DND-41 (cell line): Measurements from ENCODE around the gene STK24.

ENCODE experiments used
- ATAC-seq: fragments of 200-7000 bp; cut with Tn5 transposase; 3 replicates; pipeline ENCODE4 v1.9.1; 2021; ENCODE audit warnings: low read depth; ENCODE audit not compliant: insufficient read depth
- DNase-seq: peaks from one replicate; pipeline ENCODE4 v3.0.0-alpha.2; 2020
- H2AFZ ChIP-seq: 2 replicates; pipeline ENCODE4 v1.6.0; 2012; ENCODE audit warnings: low read depth, low read length
- H3K27ac ChIP-seq: 2 replicates; pipeline ENCODE4 v1.5.1; 2012; ENCODE audit warnings: low read length, inconsistent platforms
- H3K27me3 ChIP-seq: fragments of 200-600 bp; sonication (generic); 2 replicates; pipeline ENCODE4 v1.6.0; 2012; ENCODE audit warnings: low read length, mild to moderate bottlenecking, inconsistent platforms; ENCODE audit not compliant: insufficient read depth, poor library complexity
- H3K36me3 ChIP-seq: 2 replicates; pipeline ENCODE4 v1.5.1; 2012; ENCODE audit warnings: low read length, inconsistent platforms; ENCODE audit not compliant: insufficient read depth
- H3K4me1 ChIP-seq: 2 replicates; pipeline ENCODE4 v1.5.1; 2012; ENCODE audit warnings: mild to moderate bottlenecking, low read length; ENCODE audit not compliant: insufficient read depth
- H3K4me2 ChIP-seq: 2 replicates; pipeline ENCODE4 v1.6.0; 2012; ENCODE audit warnings: mild to moderate bottlenecking, moderate library complexity, low read length, inconsistent platforms; ENCODE audit not compliant: insufficient read depth
- H3K4me3 ChIP-seq, 2 experiments: fragments of 200-600 bp in 1 of 2; shearing (Covaris generic) in 1 of 2; 2 replicates each; pipeline ENCODE4 v1.5.1; 2012 to 2016; ENCODE audit warnings: inconsistent platforms in 2 of 2, low read length in 2 of 2, mild to moderate bottlenecking in 2 of 2, low read depth in 1 of 2, moderate library complexity in 1 of 2
- H3K79me2 ChIP-seq: 2 replicates; pipeline ENCODE4 v1.6.0; 2012; ENCODE audit warnings: low read length, inconsistent platforms; ENCODE audit not compliant: insufficient read depth
- H3K9ac ChIP-seq: 2 replicates; pipeline ENCODE4 v1.6.0; 2012; ENCODE audit warnings: low read depth, mild to moderate bottlenecking, inconsistent platforms, low read length, moderate library complexity
- H3K9me3 ChIP-seq: 2 replicates; pipeline ENCODE4 v1.5.1; 2012; ENCODE audit warnings: low read length, moderate library complexity, mild to moderate bottlenecking, inconsistent platforms; ENCODE audit not compliant: insufficient read depth, severe bottlenecking
- H4K20me1 ChIP-seq: 2 replicates; pipeline ENCODE4 v1.6.0; 2012; ENCODE audit warnings: low read length; ENCODE audit not compliant: insufficient read depth
- EZH2 ChIP-seq: IDR thresholded peaks from 3 replicates; pipeline ENCODE4 v1.6.1; 2012; ENCODE audit warnings: borderline replicate concordance, low read depth, mild to moderate bottlenecking, moderate library complexity, low read length, inconsistent platforms; ENCODE audit not compliant: severe bottlenecking
- TF ChIP-seq, protein P1 (sequence below): IDR thresholded peaks from 2 replicates; pipeline ENCODE4 v1.5.1; 2012; ENCODE audit warnings: borderline replicate concordance, low read length, moderate library complexity, mild to moderate bottlenecking; ENCODE audit not compliant: poor library complexity, severe bottlenecking; ENCODE audit errors: extremely low read depth

STK24 gene

DNA sequence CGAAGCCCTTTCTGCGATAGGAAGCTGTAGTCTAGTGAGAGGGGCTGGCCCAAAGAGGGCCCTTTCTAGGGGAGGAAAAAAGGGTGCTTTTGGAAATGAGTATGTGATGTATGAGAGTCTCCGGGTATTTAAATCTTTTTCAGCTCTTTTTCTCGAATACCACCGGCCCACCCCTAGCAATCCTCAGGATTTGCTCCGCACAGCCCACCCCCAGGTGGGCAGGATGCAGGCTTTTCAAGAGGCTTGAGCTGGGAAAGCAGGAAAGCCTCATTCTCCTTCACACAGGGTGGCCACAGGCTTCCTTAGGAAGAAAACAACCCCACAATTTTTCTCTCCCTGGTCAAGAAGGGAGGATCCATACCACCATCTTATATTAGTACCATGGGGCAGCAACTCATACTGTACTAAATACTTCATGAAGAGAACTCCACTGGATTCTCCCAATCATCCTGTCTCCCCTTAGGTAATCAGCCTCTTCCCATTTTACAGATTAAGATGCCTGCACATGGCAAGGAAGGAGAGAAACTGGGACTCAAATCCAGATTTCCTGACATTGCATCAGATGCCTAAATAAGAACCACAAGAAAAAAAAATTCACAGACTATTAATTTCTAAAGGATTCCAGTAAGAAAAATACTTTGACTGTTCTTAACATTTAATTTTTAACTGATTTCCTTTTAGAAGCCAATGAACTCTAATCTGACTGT lies 84.4 kb downstream of the STK24 start:
- ATAC-seq (no peak), DNase-seq (no peak)
- no peak overlapping the region for H3K4me2 ChIP-seq
- TF ChIP-seq, protein P1, sequence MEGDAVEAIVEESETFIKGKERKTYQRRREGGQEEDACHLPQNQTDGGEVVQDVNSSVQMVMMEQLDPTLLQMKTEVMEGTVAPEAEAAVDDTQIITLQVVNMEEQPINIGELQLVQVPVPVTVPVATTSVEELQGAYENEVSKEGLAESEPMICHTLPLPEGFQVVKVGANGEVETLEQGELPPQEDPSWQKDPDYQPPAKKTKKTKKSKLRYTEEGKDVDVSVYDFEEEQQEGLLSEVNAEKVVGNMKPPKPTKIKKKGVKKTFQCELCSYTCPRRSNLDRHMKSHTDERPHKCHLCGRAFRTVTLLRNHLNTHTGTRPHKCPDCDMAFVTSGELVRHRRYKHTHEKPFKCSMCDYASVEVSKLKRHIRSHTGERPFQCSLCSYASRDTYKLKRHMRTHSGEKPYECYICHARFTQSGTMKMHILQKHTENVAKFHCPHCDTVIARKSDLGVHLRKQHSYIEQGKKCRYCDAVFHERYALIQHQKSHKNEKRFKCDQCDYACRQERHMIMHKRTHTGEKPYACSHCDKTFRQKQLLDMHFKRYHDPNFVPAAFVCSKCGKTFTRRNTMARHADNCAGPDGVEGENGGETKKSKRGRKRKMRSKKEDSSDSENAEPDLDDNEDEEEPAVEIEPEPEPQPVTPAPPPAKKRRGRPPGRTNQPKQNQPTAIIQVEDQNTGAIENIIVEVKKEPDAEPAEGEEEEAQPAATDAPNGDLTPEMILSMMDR = no peak
- no peak for TF ChIP-seq EZH2
- no peak overlapping the region for H3K27ac ChIP-seq
- peaks cover 79% of the 10 kb centered on the region for H4K20me1 ChIP-seq
- no peaks in the 10 kb centered on the region; the same call in 1 of the 2 replicates for H3K4me1 ChIP-seq
- H3K9me3 ChIP-seq = no peaks in the 10 kb centered on the region
- H3K9ac ChIP-seq = no peak overlapping the region
- peaks cover 93% of the 10 kb centered on the region for H3K79me2 ChIP-seq
- no peak overlapping the region for H3K4me3 ChIP-seq
- H2AFZ ChIP-seq = no peak overlapping the region
- H3K36me3 ChIP-seq = peaks cover 14% of the 10 kb centered on the region
- no peaks in the 10 kb centered on the region for H3K27me3 ChIP-seq

DNA sequence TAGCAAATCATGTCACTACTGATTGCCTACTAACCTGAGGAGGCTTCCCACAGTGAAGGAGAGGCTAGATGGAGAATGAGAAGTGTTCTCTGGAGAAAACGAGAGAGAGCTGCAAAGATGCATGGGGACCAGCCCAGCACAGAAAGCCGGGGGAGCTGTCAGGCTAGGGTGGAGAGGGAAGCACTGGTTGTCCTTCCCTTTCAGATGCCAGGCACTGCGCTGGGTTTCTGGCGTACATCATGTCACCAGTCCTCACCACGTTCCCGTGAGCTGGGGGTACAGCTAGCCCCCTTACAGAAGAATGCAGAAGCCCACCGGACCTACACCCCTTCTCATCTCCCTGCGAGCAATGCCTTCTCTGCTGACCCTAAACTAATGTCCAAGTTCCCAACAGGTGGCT lies 86.0 kb downstream of the STK24 start:
- Histone ChIP-seq H3K4me2 (no peak overlapping the region), H3K9me3 (no peaks in the 10 kb centered on the region), H4K20me1 (peaks cover 76% of the 10 kb centered on the region), H3K27me3 (no peaks in the 10 kb centered on the region), H3K4me1 (no peaks in the 10 kb centered on the region; the same call in 1 of the 2 replicates), H3K36me3 (peaks cover 12% of the 10 kb centered on the region), H3K79me2 (peaks cover 93% of the 10 kb centered on the region), H3K4me3 (no peak overlapping the region), H2AFZ (no peak overlapping the region), H3K9ac (no peak overlapping the region), H3K27ac (no peak overlapping the region)
- ATAC-seq (no peak), DNase-seq (no peak)
- TF ChIP-seq EZH2 = no peak
- TF ChIP-seq, protein P1 = no peak

DNA sequence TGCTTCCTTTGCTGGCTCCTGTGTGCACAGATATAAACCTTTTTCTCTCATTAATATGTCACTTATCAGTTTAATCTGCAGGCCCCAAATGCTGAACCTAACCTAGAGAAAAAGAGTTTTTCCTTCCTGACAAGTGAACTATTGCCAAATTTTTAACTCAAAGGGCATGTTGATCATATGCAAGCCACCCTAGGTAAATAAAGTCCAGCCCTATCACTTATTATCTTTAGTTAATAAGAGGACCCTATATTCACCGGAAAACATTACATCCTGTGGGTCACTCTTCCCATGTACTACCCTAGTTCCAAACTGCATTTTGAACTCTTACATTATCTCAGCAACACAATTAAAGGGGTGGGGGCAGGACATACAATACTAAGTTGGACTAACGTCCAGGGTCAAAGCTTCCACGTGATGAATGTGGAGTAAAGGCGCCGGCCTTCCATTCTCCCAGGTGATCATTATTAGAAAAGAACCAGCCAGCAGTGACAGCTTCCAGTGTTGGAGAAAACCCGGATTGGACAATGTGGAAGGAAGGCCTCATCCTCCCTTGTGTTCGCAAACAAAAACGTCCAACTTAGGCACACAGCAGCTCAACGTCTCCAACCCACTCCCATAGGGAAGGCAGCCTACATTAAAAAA lies 86.6 kb downstream of the STK24 start:
- peaks cover 78% of the 10 kb centered on the region for H4K20me1 ChIP-seq
- no peak overlapping the region for H3K9ac ChIP-seq
- no peak overlapping the region for H3K27ac ChIP-seq
- DNase-seq = no peak
- H3K79me2 ChIP-seq = peaks cover 93% of the 10 kb centered on the region
- no peaks in the 10 kb centered on the region for H3K9me3 ChIP-seq
- no peaks in the 10 kb centered on the region; the same call in 1 of the 2 replicates for H3K4me1 ChIP-seq
- no peak overlapping the region for H3K4me2 ChIP-seq
- no peak for ATAC-seq
- H3K4me3 ChIP-seq = no peak overlapping the region
- peaks cover 10% of the 10 kb centered on the region for H3K36me3 ChIP-seq
- H3K27me3 ChIP-seq = no peaks in the 10 kb centered on the region
- no peak overlapping the region for H2AFZ ChIP-seq
- TF ChIP-seq EZH2 = no peak
- TF ChIP-seq, protein P1 = no peak
